MM.1S (cell line): ENCODE results near the gene ENO1.

Experiments used
- EZH2 ChIP-seq: fragments of 300-600 bp; sonication (generic); optimal IDR thresholded peaks from 2 replicates; pipeline ENCODE3; 2017; ENCODE audit warnings: low read depth, mild to moderate bottlenecking, antibody characterized with exemption, low read length, mixed read lengths
- TF ChIP-seq, protein P1 (sequence below): fragments of 300-600 bp; sonication (generic); IDR thresholded peaks from 2 replicates; pipeline ENCODE4 v1.5.1; 2016; ENCODE audit warnings: antibody characterized with exemption, low read length, mixed read lengths

DNA sequence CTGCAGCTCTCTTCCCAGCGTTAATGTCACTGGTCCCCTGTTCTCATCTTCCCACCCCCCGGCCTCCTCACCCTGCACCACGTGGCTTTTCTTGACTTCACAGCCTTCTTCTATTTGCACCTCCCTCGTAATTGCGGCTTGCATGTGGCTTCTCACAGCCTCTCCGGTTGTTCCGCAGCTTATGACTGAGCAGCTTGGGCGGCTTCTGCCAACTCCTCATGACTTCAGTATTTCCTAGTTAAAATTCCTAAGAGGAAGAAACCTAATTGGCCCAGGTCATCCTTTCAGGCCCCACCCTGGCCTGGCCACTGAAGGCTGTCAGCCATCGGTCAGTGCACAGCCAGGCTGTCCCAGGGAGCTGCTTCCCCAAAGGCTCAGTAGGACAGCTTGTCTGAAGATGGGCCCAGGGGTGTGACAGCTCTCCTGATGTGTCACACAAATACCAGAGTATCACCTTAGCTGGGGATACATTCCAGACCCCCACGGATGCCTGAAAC, 52.5 kb downstream of the ENO1 start:
- no peak for TF ChIP-seq EZH2
- TF ChIP-seq, protein P1, sequence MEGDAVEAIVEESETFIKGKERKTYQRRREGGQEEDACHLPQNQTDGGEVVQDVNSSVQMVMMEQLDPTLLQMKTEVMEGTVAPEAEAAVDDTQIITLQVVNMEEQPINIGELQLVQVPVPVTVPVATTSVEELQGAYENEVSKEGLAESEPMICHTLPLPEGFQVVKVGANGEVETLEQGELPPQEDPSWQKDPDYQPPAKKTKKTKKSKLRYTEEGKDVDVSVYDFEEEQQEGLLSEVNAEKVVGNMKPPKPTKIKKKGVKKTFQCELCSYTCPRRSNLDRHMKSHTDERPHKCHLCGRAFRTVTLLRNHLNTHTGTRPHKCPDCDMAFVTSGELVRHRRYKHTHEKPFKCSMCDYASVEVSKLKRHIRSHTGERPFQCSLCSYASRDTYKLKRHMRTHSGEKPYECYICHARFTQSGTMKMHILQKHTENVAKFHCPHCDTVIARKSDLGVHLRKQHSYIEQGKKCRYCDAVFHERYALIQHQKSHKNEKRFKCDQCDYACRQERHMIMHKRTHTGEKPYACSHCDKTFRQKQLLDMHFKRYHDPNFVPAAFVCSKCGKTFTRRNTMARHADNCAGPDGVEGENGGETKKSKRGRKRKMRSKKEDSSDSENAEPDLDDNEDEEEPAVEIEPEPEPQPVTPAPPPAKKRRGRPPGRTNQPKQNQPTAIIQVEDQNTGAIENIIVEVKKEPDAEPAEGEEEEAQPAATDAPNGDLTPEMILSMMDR: no peak
